Stimulated activated CD4-positive, alpha-beta T cell treated with anti-CD3 and anti-CD28 coated beads, Interleukin-2, amount 100 ng/mL, for 48 hours (primary cell): ENCODE results near the gene RAB30.
A peak's percentile ranks its signal among the peaks of the same experiment; 100 is the strongest.

Source experiments
- DNase-seq, 2 donors: peaks; one replicate each; pipeline ENCODE4 v3.0.0-alpha.2; 2020

RAB30 gene

GRCh38 chr11:83071567-83072349 lies at the start of gene RAB30:
Gene RAB30 (minus strand): TSS chr11:83071897. CDS start chr11:82997316, 74,581 bp downstream.
- peak; percentile 80 to 82 for DNase-seq

- no peak for DNase-seq
Observed at GRCh38 chr11:83120327-83120726, 48.6 kb upstream of the RAB30 start.

GRCh38 chr11:83119216-83119615 lies 47.5 kb upstream of the RAB30 start:
- DNase-seq = no peak

GRCh38 chr11:83118814-83119213 lies 47.1 kb upstream of the RAB30 start:
- DNase-seq = no peak

GRCh38 chr11:83116015-83116641 lies 44.4 kb upstream of the RAB30 start:
- DNase-seq = no peak

- DNase-seq = no peak
Observed at GRCh38 chr11:83115551-83115950, 43.9 kb upstream of the RAB30 start.

- DNase-seq = no peak
Observed at GRCh38 chr11:83115026-83115425, 43.3 kb upstream of the RAB30 start.

- no peak for DNase-seq
Observed at GRCh38 chr11:83112886-83113285, 41.2 kb upstream of the RAB30 start.

- DNase-seq = no peak
Observed at GRCh38 chr11:83105168-83105567, 33.5 kb upstream of the RAB30 start.

- DNase-seq = no peak
Observed at GRCh38 chr11:83102834-83103233, 31.1 kb upstream of the RAB30 start.

GRCh38 chr11:83097429-83098075 lies 25.9 kb upstream of the RAB30 start:
- DNase-seq = no peak

- no peak for DNase-seq
Observed at GRCh38 chr11:83093634-83094033, 21.9 kb upstream of the RAB30 start.

GRCh38 chr11:83092488-83093384 lies 21.0 kb upstream of the RAB30 start:
- DNase-seq = no peak

- no peak for DNase-seq
Observed at GRCh38 chr11:83088965-83089364, 17.3 kb upstream of the RAB30 start.

GRCh38 chr11:83087035-83087434 lies 15.3 kb upstream of the RAB30 start:
- DNase-seq = no peak

GRCh38 chr11:83079820-83080219 lies 8.1 kb upstream of the RAB30 start:
- DNase-seq = no peak

- DNase-seq = no peak
Observed at GRCh38 chr11:83078269-83078668, 6.6 kb upstream of the RAB30 start.

- no peak for DNase-seq
Observed at GRCh38 chr11:83073884-83074283, 2.2 kb upstream of the RAB30 start.

- no peak for DNase-seq
Observed at GRCh38 chr11:83073258-83073657, 1.6 kb upstream of the RAB30 start.

GRCh38 chr11:83072350-83073242 lies 899 bp upstream of the RAB30 start:
- no peak for DNase-seq

- peak in 1 of 2 donors; percentile 23 for DNase-seq
Observed at GRCh38 chr11:83070731-83071566, 748 bp downstream of the RAB30 start.
